Karpas-422 (cell line): ENCODE data around the gene HIP1R. TPM values are rescaled to one million over a fixed set of nuclear protein-coding genes. Genes with fewer than 3 reads are reported as not detected.

Experiments used
- DNase-seq: peaks from one replicate; pipeline ENCODE4 v3.0.0-alpha.2; 2015
- H2AFZ ChIP-seq: fragments of 200-600 bp; sonication (generic); 2 replicates; pipeline ENCODE4 v1.6.1; 2014; ENCODE audit warnings: antibody characterized with exemption, low read length, mixed read lengths
- H3K27ac ChIP-seq: fragments of 200-600 bp; sonication (generic); 2 replicates; pipeline ENCODE4 v1.5.1; 2014; ENCODE audit warnings: mild to moderate bottlenecking, low read length, moderate library complexity
- H3K27me3 ChIP-seq: fragments of 200-600 bp; sonication (generic); 2 replicates; pipeline ENCODE4 v1.6.1; 2014; ENCODE audit warnings: low read length, mixed read lengths
- H3K36me3 ChIP-seq: fragments of 200-600 bp; sonication (generic); 2 replicates; pipeline ENCODE4 v1.6.1; 2014; ENCODE audit warnings: low read length, mixed read lengths; ENCODE audit not compliant: insufficient read depth
- H3K4me1 ChIP-seq: fragments of 200-600 bp; sonication (generic); 2 replicates; pipeline ENCODE4 v1.6.1; 2014; ENCODE audit warnings: mild to moderate bottlenecking, low read length, mixed read lengths
- H3K4me2 ChIP-seq: fragments of 200-600 bp; sonication (generic); 2 replicates; pipeline ENCODE4 v1.6.1; 2014; ENCODE audit warnings: low read length, low read depth, mild to moderate bottlenecking; ENCODE audit not compliant: poor library complexity, severe bottlenecking
- H3K4me3 ChIP-seq: fragments of 200-600 bp; sonication (generic); 2 replicates; pipeline ENCODE4 v1.5.1; 2014; ENCODE audit warnings: mild to moderate bottlenecking, antibody characterized with exemption, low read length, mixed read lengths
- H3K79me2 ChIP-seq: fragments of 200-600 bp; sonication (generic); 2 replicates; pipeline ENCODE4 v1.6.1; 2014; ENCODE audit warnings: mild to moderate bottlenecking, low read length, mixed read lengths
- H3K9ac ChIP-seq: fragments of 200-600 bp; sonication (generic); 2 replicates; pipeline ENCODE4 v1.6.0; 2014; ENCODE audit warnings: low read length
- H3K9me2 ChIP-seq: fragments of 200-600 bp; sonication (generic), shearing (Covaris generic); replicated peaks from 2 replicates; pipeline ENCODE4 v1.6.0; 2014; ENCODE audit warnings: mild to moderate bottlenecking, low read length, moderate library complexity; ENCODE audit not compliant: insufficient read depth
- H3K9me3 ChIP-seq: fragments of 300-700, 200-600 bp; sonication (generic); 2 replicates; pipeline ENCODE4 v1.6.1; 2014; ENCODE audit warnings: low read length, mixed read lengths
- H4K20me1 ChIP-seq: fragments of 200-600 bp; sonication (generic); 2 replicates; pipeline ENCODE4 v1.6.1; 2014; ENCODE audit warnings: mild to moderate bottlenecking, antibody characterized with exemption, low read length, low read depth; ENCODE audit not compliant: insufficient read depth
- total RNA-seq: library from RNA; depleted of rRNA; stranded (reverse); fragments of >200 nt; shearing (Covaris generic); gene quantifications from 2 replicates; pipeline ENCODE4 v1.2.3, GENCODE V29; 2014; ENCODE audit warnings: low replicate concordance

The HIP1R gene
- total RNA-seq, 1 experiment from 2014 or later, result 19.4 TPM

GRCh38 chr12:122876731-122877130 lies 41.5 kb downstream of the HIP1R start:
- Histone ChIP-seq H3K4me1 (peaks cover 15% of the 10 kb centered on the region), H3K27me3 (no peaks in the 10 kb centered on the region), H3K9me2 (no peaks in the 10 kb centered on the region), H3K9ac (no peak overlapping the region), H4K20me1 (no peaks in the 10 kb centered on the region), H2AFZ (no peak overlapping the region), H3K79me2 (no peaks in the 10 kb centered on the region), H3K4me3 (no peak overlapping the region), H3K4me2 (no peak overlapping the region), H3K27ac (no peak overlapping the region), H3K36me3 (no peaks in the 10 kb centered on the region), H3K9me3 (no peaks in the 10 kb centered on the region)
- DNase-seq, result no peak

DNA sequence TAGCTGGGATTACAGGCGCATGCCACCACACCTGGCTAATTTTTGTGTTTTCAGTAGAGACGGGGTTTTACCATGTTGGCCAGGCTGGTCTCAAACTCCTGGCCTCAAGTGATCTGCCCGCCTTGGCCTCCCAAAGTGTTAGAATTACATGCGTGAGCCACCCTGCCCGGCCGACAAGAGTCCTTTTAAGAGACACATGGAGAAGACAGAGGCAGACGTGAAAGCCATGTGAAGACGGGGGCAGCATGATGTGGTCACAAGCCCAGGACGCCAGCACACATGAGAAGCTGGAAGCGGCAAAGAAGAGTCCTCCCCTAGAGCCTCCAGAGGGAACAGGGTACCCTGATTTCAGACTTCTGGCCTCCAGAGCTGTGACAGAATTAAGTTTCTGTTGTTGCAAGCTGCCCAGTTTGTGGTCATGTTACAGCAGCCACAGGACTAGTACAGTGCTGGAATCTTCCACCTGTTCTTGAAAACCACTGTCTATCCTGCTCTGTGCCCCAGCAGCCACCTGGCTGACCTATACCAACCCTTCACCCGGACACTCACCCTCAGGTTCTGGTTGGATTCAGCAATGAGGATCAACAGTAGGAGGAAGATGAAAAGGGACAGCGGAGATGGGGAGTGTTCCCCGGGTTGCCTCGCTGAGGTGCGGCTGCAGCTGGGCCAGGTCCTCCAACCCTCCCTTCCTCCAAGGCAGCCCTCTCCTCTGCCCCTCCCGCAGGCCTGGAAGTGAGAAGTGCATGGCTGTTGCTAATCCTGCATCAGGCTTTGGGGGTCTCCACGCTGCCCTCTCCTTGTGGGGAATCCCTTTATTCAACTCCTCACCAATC lies 43.7 kb downstream of the HIP1R start:
- DNase-seq, result no peak
- H3K4me3 ChIP-seq, result no peak overlapping the region
- H3K9ac ChIP-seq, result no peak overlapping the region
- H3K79me2 ChIP-seq, result no peaks in the 10 kb centered on the region
- no peaks in the 10 kb centered on the region for H3K9me3 ChIP-seq
- H3K4me2 ChIP-seq, result no peak overlapping the region
- no peak overlapping the region for H2AFZ ChIP-seq
- H3K27ac ChIP-seq, result no peak overlapping the region
- H3K27me3 ChIP-seq, result no peaks in the 10 kb centered on the region
- H3K4me1 ChIP-seq, result peaks cover 9% of the 10 kb centered on the region
- no peaks in the 10 kb centered on the region for H3K9me2 ChIP-seq
- H3K36me3 ChIP-seq, result no peaks in the 10 kb centered on the region
- no peaks in the 10 kb centered on the region for H4K20me1 ChIP-seq

- H3K4me3 ChIP-seq, result no peak overlapping the region
- no peaks in the 10 kb centered on the region for H3K9me2 ChIP-seq
- H3K4me1 ChIP-seq, result peaks cover 9% of the 10 kb centered on the region
- no peak overlapping the region for H3K9ac ChIP-seq
- DNase-seq, result no peak
- H4K20me1 ChIP-seq, result no peaks in the 10 kb centered on the region
- no peaks in the 10 kb centered on the region for H3K79me2 ChIP-seq
- H3K4me2 ChIP-seq, result no peak overlapping the region
- no peaks in the 10 kb centered on the region for H3K36me3 ChIP-seq
- no peaks in the 10 kb centered on the region for H3K27me3 ChIP-seq
- no peak overlapping the region for H2AFZ ChIP-seq
- H3K27ac ChIP-seq, result no peak overlapping the region
- no peaks in the 10 kb centered on the region for H3K9me3 ChIP-seq
Observed at GRCh38 chr12:122880155-122880667, 45.0 kb downstream of the HIP1R start.

DNA sequence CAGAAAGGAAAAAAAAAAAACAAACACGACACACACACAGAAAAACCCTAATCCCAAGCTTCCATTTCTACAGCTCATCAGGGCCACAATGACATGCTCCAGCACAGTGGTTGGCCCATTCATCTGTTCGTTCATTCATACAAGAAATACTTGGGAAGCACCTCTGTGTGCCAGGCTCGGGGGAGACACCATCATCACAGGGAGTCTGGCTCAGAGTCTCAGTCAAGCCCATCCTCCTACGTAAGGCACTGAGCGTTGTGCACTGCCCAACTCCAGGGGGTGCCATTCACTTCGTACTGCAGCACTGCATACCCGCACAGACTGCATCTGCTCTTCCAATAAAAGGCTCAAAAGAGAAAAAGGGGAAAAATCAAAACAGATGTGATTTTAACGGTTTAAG lies 45.4 kb downstream of the HIP1R start:
- no peaks in the 10 kb centered on the region for H3K79me2 ChIP-seq
- no peak overlapping the region for H3K4me3 ChIP-seq
- no peaks in the 10 kb centered on the region for H3K27me3 ChIP-seq
- H3K9me2 ChIP-seq, result no peaks in the 10 kb centered on the region
- no peak overlapping the region for H2AFZ ChIP-seq
- H3K4me1 ChIP-seq, result peaks cover 4% of the 10 kb centered on the region
- H3K36me3 ChIP-seq, result no peaks in the 10 kb centered on the region
- peak; percentile 73 for DNase-seq
- H3K9ac ChIP-seq, result no peak overlapping the region
- H3K9me3 ChIP-seq, result no peaks in the 10 kb centered on the region
- H3K4me2 ChIP-seq, result no peak overlapping the region
- H4K20me1 ChIP-seq, result no peaks in the 10 kb centered on the region
- no peak overlapping the region for H3K27ac ChIP-seq

DNA sequence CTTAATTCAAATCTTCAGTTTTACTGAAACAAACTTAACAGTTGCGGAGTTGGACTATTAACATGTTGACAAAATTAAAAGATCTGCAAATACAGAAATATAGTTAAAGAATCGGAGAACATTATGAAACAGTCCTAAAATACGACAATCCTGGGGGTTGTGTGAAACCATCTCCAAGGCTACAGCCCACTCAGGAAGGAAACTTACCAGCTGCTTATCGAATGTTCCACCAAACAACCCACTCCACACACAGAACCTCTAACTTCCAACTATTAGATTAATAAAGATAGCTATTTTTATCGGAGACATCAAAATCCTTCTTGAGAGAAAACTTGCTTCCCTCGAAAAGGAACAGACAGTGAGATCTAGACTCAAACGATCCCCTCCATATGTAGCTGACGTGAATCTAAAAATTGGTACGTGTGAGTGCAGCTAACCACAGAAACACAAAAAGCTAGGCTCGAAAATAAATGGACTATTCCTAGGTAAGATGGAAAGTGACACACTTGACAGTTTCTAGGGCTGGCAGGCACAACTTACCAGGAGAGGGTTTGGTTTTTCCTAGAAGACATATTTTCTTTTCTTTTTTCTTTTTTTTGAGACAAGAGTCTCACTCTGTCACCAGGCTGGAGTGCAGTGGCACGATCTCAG lies 47.8 kb downstream of the HIP1R start:
- Histone ChIP-seq H3K27ac (no peak overlapping the region), H4K20me1 (no peaks in the 10 kb centered on the region), H3K36me3 (no peaks in the 10 kb centered on the region)

DNA sequence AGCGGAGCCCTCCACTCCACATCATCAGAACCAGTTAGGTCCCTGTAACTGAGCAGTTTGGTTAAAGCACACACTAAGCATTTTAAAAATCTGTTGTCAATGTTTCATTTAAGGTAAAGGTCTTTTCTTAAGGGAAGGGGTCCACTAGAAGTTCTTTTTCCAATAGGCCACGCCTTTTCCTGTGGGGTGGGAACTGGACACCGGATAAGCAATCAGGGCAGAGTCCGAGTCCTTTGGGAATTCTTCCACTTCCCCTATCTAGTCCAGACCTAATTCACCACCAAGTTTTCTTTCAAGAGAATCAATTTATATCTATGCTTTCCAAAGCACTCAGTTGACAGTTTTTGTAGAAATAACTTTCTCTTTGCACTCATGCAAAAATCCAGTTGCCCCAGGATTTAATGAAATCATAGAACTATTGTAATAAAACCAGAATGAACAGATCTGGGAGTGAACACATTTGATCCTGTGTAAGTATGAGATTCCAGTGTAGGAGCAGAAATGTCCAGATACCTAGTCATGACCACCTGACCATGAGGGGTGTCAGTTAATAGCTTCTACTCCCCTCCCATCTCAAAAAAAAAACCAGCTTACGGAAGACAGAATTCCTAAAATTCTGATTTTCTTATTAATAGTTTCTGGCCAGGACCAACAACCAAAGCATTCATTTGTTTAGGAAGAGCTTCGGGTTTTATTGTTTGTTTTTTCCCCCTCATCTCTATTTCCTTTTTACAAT lies 49.0 kb downstream of the HIP1R start:
- no peaks in the 10 kb centered on the region for H3K36me3 ChIP-seq
- H3K4me1 ChIP-seq, result peaks cover 12% of the 10 kb centered on the region
- no peaks in the 10 kb centered on the region for H3K27me3 ChIP-seq
- DNase-seq, result no peak
- no peaks in the 10 kb centered on the region for H4K20me1 ChIP-seq
- no peaks in the 10 kb centered on the region for H3K79me2 ChIP-seq
- no peak overlapping the region for H3K4me3 ChIP-seq
- H3K4me2 ChIP-seq, result no peak overlapping the region
- H2AFZ ChIP-seq, result no peak overlapping the region
- H3K9ac ChIP-seq, result no peak overlapping the region
- H3K9me2 ChIP-seq, result no peaks in the 10 kb centered on the region
- H3K27ac ChIP-seq, result no peak overlapping the region
- H3K9me3 ChIP-seq, result no peaks in the 10 kb centered on the region

More for the DNA sequence above, 47.8 kb downstream of the HIP1R start:
- Histone ChIP-seq H3K4me2 (no peak overlapping the region), H3K9me2 (no peaks in the 10 kb centered on the region), H3K27me3 (no peaks in the 10 kb centered on the region), H3K9me3 (no peaks in the 10 kb centered on the region), H3K79me2 (no peaks in the 10 kb centered on the region), H3K4me1 (peaks cover 10% of the 10 kb centered on the region), H3K4me3 (no peak overlapping the region), H2AFZ (no peak overlapping the region), H3K9ac (no peak overlapping the region)
- DNase-seq, result no peak

GRCh38 chr12:122884860-122885259 lies 49.6 kb downstream of the HIP1R start:
- Histone ChIP-seq H3K36me3 (no peaks in the 10 kb centered on the region), H3K27me3 (no peaks in the 10 kb centered on the region), H3K9me3 (no peaks in the 10 kb centered on the region), H3K4me2 (no peak overlapping the region), H4K20me1 (no peaks in the 10 kb centered on the region), H2AFZ (no peak overlapping the region), H3K27ac (no peak overlapping the region), H3K4me3 (no peak overlapping the region), H3K9me2 (no peaks in the 10 kb centered on the region), H3K79me2 (no peaks in the 10 kb centered on the region), H3K9ac (no peak overlapping the region), H3K4me1 (peaks cover 12% of the 10 kb centered on the region)
- no peak for DNase-seq

GRCh38 chr12:122886161-122886560 lies 50.9 kb downstream of the HIP1R start:
- Histone ChIP-seq H3K9ac (no peak overlapping the region), H3K9me3 (no peaks in the 10 kb centered on the region), H3K4me3 (no peak overlapping the region), H3K27me3 (no peaks in the 10 kb centered on the region), H3K36me3 (no peaks in the 10 kb centered on the region), H3K4me1 (peaks cover 14% of the 10 kb centered on the region), H4K20me1 (no peaks in the 10 kb centered on the region), H3K9me2 (no peaks in the 10 kb centered on the region), H2AFZ (no peak overlapping the region), H3K4me2 (no peak overlapping the region), H3K79me2 (no peaks in the 10 kb centered on the region), H3K27ac (no peak overlapping the region)
- DNase-seq, result no peak
